Subcutaneous adipose tissue (tissue), 4 donors: ENCODE measurements around the gene SDF2L1. TPM values are rescaled to one million over a fixed set of nuclear protein-coding genes. Genes with fewer than 3 reads are reported as not detected.

Experiments used
- total RNA-seq, 4 donors: library from RNA; depleted of rRNA; stranded (reverse); fragments of >200 nt; gene quantifications; one replicate each; pipeline ENCODE4 v1.1.0, GENCODE V29; 2016
- TF ChIP-seq, protein P1 (sequence below): fragments of 450-650 bp; IDR thresholded peaks from one replicate; pipeline ENCODE4 v1.5.1; 2016; ENCODE audit warnings: low read depth, mild to moderate bottlenecking, control low read depth, antibody characterized with exemption, moderate library complexity

Gene SDF2L1
- total RNA-seq, 4 donors from 2014 or later, result 11.7 to 25.8 (median 18.5) TPM

DNA sequence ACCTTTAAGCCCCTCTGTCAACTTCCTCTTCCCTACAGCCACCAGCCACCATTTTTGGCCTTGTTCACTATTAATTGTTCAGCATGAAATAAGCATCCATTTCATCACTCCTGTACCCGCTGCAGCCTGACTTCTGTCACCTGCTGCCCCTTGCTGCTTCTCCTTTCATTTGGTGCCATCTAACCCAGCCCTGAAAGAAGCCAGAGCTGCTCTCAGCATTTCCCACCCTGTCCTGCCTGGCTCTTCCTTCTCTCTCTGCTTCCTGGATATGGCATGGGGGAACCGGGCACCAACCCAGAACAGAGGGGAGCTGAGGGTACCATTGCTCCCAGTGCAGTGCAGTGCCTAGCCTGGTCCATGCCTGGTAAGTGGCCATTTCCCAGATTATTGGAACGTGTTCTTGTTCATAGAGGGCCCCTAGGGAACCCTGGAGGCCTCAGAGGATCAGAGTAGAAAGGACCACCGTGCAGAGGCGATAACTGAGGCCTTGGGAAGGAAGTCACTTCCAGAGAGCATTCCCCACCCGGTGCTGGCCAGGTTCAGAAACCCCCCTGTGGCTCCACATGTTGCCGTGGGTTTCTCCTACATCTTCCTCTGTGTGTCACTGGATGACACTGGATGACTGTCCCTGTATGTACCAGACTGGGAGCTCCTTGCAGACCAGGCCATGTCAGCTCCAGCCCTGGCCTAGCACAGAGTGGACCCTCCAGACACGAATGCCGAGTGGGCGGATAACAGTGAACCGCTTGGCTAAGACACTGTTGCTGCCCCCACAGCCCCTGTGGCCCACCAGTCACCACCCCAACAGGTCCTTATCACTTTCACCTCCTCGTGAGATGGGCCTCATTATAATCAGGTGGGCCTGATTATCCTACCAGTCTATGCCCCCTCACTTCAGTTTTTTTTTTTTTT lies 17.0 kb upstream of the SDF2L1 start:
- TF ChIP-seq, protein P1, sequence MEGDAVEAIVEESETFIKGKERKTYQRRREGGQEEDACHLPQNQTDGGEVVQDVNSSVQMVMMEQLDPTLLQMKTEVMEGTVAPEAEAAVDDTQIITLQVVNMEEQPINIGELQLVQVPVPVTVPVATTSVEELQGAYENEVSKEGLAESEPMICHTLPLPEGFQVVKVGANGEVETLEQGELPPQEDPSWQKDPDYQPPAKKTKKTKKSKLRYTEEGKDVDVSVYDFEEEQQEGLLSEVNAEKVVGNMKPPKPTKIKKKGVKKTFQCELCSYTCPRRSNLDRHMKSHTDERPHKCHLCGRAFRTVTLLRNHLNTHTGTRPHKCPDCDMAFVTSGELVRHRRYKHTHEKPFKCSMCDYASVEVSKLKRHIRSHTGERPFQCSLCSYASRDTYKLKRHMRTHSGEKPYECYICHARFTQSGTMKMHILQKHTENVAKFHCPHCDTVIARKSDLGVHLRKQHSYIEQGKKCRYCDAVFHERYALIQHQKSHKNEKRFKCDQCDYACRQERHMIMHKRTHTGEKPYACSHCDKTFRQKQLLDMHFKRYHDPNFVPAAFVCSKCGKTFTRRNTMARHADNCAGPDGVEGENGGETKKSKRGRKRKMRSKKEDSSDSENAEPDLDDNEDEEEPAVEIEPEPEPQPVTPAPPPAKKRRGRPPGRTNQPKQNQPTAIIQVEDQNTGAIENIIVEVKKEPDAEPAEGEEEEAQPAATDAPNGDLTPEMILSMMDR, result no peak

DNA sequence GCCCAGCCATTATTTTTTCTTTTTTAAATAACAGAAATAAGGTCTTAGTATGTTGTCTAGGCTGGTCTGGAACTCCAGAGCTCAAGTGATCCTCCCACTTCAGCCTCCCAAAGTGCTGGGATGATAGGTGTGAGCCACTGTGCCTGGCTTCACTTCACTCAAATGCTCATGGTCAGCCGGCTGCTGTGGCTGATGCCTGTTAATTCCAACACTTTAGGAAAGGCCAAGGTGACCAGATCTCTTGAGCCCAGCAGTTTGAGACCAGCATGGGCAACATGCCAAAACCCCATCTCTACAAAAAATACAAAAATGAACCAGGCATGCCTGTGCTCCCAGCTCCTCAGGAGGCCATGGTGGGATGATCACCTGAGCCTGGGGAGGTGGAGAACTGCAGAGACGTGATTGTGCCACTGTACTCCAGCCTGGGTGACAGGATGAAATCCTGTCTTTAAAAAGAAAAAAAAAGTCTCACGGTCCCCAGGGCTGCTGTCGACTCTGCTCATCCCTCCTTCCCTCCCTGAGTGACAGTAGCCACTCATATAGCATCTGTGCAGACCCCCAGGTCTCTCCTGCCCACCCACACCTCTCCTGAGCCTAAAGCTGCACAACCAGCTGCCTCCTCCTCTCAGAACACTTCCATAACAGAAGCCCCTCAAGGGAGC lies 15.9 kb upstream of the SDF2L1 start:
- TF ChIP-seq, protein P1, result no peak

DNA sequence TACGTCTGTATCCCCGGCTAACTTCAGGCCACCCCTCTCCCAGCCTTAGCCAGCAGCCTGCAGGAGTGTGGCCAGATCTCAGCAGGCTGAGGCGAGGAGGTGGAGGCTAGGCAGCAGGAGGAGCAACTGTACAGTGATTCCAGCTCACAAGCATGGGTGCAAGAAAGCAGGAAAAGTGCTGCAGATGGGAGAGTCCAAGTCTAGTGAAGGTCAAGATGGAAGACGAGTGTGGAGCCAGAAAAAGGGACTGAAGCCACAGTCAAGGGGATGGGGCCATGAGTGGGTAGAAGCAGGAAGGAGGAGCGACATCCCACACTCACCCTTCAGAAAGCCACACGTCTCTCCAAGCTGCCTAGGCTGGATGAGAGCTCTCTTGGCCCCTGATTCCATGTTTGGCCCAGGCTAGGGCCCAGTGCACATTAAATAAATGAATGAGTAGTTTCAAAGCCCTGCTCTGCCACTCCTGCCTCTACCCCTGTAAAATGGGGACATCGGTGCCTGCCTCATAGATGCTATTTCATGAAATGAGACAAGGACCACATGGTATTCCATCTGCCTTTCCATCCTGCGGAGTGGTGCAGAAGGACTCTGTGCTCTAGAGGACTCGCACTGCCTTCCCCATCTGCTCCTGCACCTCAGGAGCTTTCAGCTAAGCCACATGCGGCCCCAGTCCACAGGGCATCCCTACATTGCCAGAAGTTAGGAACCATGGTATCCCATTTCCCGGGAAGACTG lies 15.2 kb upstream of the SDF2L1 start:
- TF ChIP-seq, protein P1, result no peak

DNA sequence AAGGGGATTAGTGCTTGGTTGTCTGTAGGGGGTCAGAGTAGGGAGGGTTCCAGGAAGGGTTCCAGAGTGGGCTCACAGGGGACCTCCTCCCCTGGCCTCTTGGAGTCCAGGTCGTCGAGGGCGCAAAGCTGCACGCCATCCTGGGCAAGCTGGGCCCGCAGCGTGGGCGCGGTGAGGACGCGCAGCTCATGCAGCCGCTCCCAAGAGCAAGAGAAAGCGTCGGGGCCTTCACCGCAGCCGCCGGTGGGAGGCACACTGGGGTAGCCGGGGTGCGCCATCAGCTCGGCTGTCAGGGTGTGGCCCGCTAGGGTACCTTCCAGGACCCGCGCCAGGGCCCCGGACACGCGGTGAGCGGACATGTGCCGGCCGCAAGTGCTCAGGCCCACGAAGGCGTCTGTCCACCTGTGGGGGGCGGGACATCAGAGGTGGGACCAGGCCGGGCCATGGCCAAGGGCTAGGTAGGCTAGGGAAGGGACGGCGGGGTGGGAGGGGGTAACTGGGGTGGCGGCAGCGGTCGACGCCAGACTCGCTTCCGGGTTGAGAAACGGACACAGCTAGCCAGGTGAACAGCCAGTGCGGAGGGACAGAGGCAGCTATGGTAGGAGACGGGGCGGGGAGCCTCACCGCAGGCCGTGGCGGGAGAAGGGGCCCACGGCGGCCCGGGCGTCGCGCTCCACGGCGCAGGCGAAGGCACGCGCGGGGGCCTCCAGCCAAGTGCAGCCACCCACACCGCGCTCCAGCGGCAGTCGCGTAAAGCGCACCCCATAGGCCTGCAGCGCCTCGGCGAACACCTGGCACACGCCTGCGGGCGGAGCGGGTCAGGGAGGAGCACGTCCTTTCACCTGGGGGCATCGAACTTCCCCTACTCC lies 13.5 kb upstream of the SDF2L1 start:
- TF ChIP-seq, protein P1, result no peak

DNA sequence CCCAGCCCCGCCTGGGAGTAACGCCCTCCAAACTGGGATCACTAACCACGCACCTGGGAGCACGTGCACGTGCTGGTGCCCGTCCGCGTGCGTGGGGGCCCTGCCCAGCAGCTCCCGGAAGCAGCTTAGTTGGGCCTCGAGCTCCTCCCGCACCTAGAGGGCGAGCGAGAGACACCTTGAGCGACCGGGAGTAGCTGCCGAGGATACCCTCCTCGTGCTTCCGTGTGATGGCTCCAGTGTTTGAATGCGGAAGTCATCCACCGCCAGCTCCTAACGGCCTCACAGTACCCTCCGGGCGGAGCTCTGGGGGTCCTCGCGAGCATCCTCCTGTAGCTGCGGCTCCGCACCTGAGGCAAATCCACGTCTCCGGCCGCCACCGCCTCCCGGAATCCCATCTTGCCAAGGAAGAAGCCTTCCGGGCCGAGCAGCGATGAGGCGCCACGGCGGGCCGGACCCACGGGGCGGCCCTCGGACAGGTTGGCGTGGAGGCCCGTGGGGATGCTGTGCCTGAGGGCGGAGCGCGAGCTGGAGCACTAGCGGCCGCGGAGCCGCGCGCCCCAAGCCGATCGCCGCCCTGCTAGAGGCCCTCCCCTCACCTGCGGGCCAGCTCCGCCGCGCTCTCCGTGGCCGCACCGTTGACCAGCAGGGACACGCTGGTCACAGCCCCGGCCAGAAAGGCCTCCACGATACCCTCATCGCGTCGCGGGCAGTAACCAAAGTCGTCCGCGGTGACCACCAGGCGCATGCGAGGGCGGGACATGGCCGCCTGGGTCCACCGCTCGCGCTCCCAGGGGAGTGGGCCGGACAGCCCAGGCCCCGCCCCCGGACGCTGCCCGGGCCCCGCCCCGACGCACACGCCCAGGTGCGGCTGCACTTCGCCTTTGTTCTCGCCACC lies 12.6 kb upstream of the SDF2L1 start, which contains the start of gene YDJC:
TSS of gene YDJC (minus strand) at position 768 of the 895 bp plus-strand sequence. CDS start at position 760, 8 bp downstream.
- TF ChIP-seq, protein P1, result no peak

DNA sequence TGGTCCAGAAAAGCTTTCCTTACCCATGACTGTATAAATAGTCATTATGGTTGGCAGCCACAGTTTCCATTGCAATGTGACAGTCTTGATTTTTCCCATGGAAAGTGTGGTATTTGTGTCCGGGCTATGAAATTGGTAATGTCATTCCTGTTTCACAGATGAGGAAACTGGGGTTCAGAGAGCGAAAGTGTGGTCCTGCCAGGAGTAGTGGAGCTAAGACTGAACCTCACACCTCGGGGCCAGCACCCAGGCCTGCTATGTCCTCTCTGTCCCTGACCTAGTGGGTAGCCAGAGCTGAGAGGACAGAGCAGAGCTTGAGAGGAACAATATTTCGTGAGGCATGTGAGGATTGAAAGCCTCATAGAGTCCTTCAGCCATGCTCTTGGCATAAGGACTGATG lies 11.1 kb upstream of the SDF2L1 start:
- TF ChIP-seq, protein P1, result no peak
